T follicular helper cell (primary cell): ENCODE data around the gene SERTAD4.
"Not testable (repeated sequence)": the region's sequence is repeated elsewhere in the genome, so short reads cannot be mapped to it uniquely, and the experiment has no call there.

Source experiments
- DNase-seq: peaks from one replicate; pipeline ENCODE4 v3.0.0-alpha.2; 2020; ENCODE audit warnings: low read depth

Gene SERTAD4

GRCh38 chr1:210260096-210260495, 27.5 kb downstream of the SERTAD4 start:
- DNase-seq = no peak

GRCh38 chr1:210262167-210262896, 29.7 kb downstream of the SERTAD4 start:
- no peak for DNase-seq

GRCh38 chr1:210262897-210263272, 30.3 kb downstream of the SERTAD4 start:
- no peak for DNase-seq

- no peak for DNase-seq
Observed at GRCh38 chr1:210263963-210264362, 31.4 kb downstream of the SERTAD4 start.

GRCh38 chr1:210264496-210265380, 32.1 kb downstream of the SERTAD4 start:
- no peak for DNase-seq

- DNase-seq = not testable (repeated sequence)
Observed at GRCh38 chr1:210265392-210265955, 32.9 kb downstream of the SERTAD4 start.

GRCh38 chr1:210269981-210270380, 37.4 kb downstream of the SERTAD4 start:
- DNase-seq = no peak

- no peak for DNase-seq
Observed at GRCh38 chr1:210272666-210273065, 40.1 kb downstream of the SERTAD4 start.

- DNase-seq = no peak
Observed at GRCh38 chr1:210280221-210280620, 47.6 kb downstream of the SERTAD4 start.

- no peak for DNase-seq
Observed at GRCh38 chr1:210288116-210288515, 55.5 kb downstream of the SERTAD4 start.

GRCh38 chr1:210289248-210289647, 56.7 kb downstream of the SERTAD4 start:
- no peak for DNase-seq

- DNase-seq = no peak
Observed at GRCh38 chr1:210291081-210291764, 58.6 kb downstream of the SERTAD4 start.

GRCh38 chr1:210291786-210292230, 59.2 kb downstream of the SERTAD4 start:
- no peak for DNase-seq

- no peak for DNase-seq
Observed at GRCh38 chr1:210292231-210292871, 59.8 kb downstream of the SERTAD4 start.

- DNase-seq = no peak
Observed at GRCh38 chr1:210293171-210293607, 60.6 kb downstream of the SERTAD4 start.

GRCh38 chr1:210294999-210295745, 62.6 kb downstream of the SERTAD4 start:
- no peak for DNase-seq
